MM.1S (cell line): ENCODE measurements around the gene C18orf54.

Source experiments
- CTCF ChIP-seq: fragments of 300-600 bp; sonication (generic); IDR thresholded peaks from 2 replicates; pipeline ENCODE4 v1.5.1; 2016; ENCODE audit warnings: antibody characterized with exemption, low read length, mixed read lengths
- EZH2 ChIP-seq: fragments of 300-600 bp; sonication (generic); optimal IDR thresholded peaks from 2 replicates; pipeline ENCODE3; 2017; ENCODE audit warnings: low read depth, mild to moderate bottlenecking, antibody characterized with exemption, low read length, mixed read lengths

DNA sequence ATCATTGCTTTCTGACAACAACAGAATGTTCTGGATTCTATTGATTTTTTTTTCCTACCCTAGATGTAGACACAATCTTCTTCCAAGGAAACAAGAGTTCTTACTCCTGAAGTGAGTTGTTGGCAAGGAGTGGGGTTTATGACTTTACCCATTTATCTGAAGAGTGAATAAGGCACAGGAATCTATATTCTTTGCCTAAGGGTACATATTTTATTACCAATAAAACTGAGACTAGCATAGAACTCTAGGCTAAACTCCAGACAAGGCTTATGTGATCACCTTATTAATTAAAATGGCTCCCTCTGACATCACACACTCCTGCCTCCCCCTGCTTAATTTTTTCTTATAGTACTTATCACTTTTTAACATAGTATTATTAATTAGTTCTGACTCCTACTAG lies 47.6 kb downstream of the C18orf54 start:
- TF ChIP-seq CTCF = no peak
- TF ChIP-seq EZH2 = no peak
